ENCODE data around the gene CTTN. TPM values are rescaled to one million over a fixed set of nuclear protein-coding genes. Genes with fewer than 3 reads are reported as not detected.

CTTN gene
- total RNA-seq, 2 experiments from 2014 or later = 5.0 to 9.3 TPM

GRCh38 chr11:70460111-70460510 is 61.8 kb downstream of the CTTN start:
- POLR2A ChIA-PET = no interaction called here
- no peak for DNase-seq (ENCODE audit: low spot score)
- Histone ChIP-seq H3K9me2 (ENCODE audit: insufficient read depth, low read length) (no peaks in the 10 kb centered on the region), H3K4me2 (ENCODE audit: low read length) (no peak overlapping the region), H3K27ac (ENCODE audit: low read depth, low read length, poor library complexity, severe bottlenecking) (no peak overlapping the region), H3K36me3 (ENCODE audit: insufficient read depth, low read length) (no peaks in the 10 kb centered on the region), H3K4me1 (ENCODE audit: insufficient read depth, low read length, poor library complexity, severe bottlenecking) (peaks cover 15% of the 10 kb centered on the region), H4K20me1 (ENCODE audit: insufficient read depth, low read length) (no peaks in the 10 kb centered on the region), H3K9me3 (ENCODE audit: low read length) (no peaks in the 10 kb centered on the region), H3K79me2 (ENCODE audit: insufficient read depth, low read depth, low read length) (no peaks in the 10 kb centered on the region), H3K4me3 (ENCODE audit: low read depth, low read length, poor library complexity, severe bottlenecking) (no peak overlapping the region), H2AFZ (ENCODE audit: low read length) (no peak overlapping the region)
- no peak for TF ChIP-seq CTCF (conservative IDR thresholded peaks at IDR 0.05; ENCODE audit: low read length)
- no peak for TF ChIP-seq EZH2phosphoT487 (IDR thresholded peaks at IDR 0.05; ENCODE audit: borderline replicate concordance, low read depth, low read length)
- intact Hi-C loops (cut with micrococcal nuclease; ENCODE audit: unreplicated experiment) = no loop called here
- CTCF ChIA-PET (ENCODE audit: unreplicated experiment) = interaction anchor here (0.5 kb wide), 1 partner anchor 192 kb away, joined by 3 read pairs; no protein-coding TSS in a partner anchor
- BruUV-seq (replicated peaks) = no TSS peak

- Histone ChIP-seq H3K4me3 (ENCODE audit: low read depth, low read length, poor library complexity, severe bottlenecking) (no peak overlapping the region), H4K20me1 (ENCODE audit: insufficient read depth, low read length) (no peaks in the 10 kb centered on the region), H3K27ac (ENCODE audit: low read depth, low read length, poor library complexity, severe bottlenecking) (no peak overlapping the region), H3K36me3 (ENCODE audit: insufficient read depth, low read length) (no peaks in the 10 kb centered on the region), H3K9me3 (ENCODE audit: low read length) (no peaks in the 10 kb centered on the region), H3K4me2 (ENCODE audit: low read length) (no peak overlapping the region), H3K9me2 (ENCODE audit: insufficient read depth, low read length) (no peaks in the 10 kb centered on the region), H3K79me2 (ENCODE audit: insufficient read depth, low read depth, low read length) (no peaks in the 10 kb centered on the region), H3K4me1 (ENCODE audit: insufficient read depth, low read length, poor library complexity, severe bottlenecking) (peaks cover 15% of the 10 kb centered on the region), H2AFZ (ENCODE audit: low read length) (no peak overlapping the region)
- no peak for TF ChIP-seq EZH2phosphoT487 (IDR thresholded peaks at IDR 0.05; ENCODE audit: borderline replicate concordance, low read depth, low read length)
- no peak for TF ChIP-seq CTCF (conservative IDR thresholded peaks at IDR 0.05; ENCODE audit: low read length)
- CTCF ChIA-PET (ENCODE audit: unreplicated experiment) = no interaction called here
- BruUV-seq (replicated peaks) = no TSS peak
- POLR2A ChIA-PET = no interaction called here
- intact Hi-C loops (cut with micrococcal nuclease; ENCODE audit: unreplicated experiment) = no loop called here
- DNase-seq (ENCODE audit: low spot score) = no peak
Observed at GRCh38 chr11:70460964-70461363, 62.6 kb downstream of the CTTN start.

- H3K4me1 ChIP-seq (ENCODE audit: insufficient read depth, low read length, poor library complexity, severe bottlenecking) = peaks cover 15% of the 10 kb centered on the region
- H4K20me1 ChIP-seq (ENCODE audit: insufficient read depth, low read length) = no peaks in the 10 kb centered on the region
- DNase-seq (ENCODE audit: low spot score) = no peak
- no peak overlapping the region for H3K4me2 ChIP-seq (ENCODE audit: low read length)
- H3K36me3 ChIP-seq (ENCODE audit: insufficient read depth, low read length) = no peaks in the 10 kb centered on the region; the same call in 1 of the 2 replicates
- intact Hi-C loops (cut with micrococcal nuclease; ENCODE audit: unreplicated experiment) = no loop called here
- H3K79me2 ChIP-seq (ENCODE audit: insufficient read depth, low read depth, low read length) = no peaks in the 10 kb centered on the region
- BruUV-seq (replicated peaks) = no TSS peak
- H3K4me3 ChIP-seq (ENCODE audit: low read depth, low read length, poor library complexity, severe bottlenecking) = no peak overlapping the region
- TF ChIP-seq CTCF (conservative IDR thresholded peaks at IDR 0.05; ENCODE audit: low read length) = no peak
- no peak for TF ChIP-seq EZH2phosphoT487 (IDR thresholded peaks at IDR 0.05; ENCODE audit: borderline replicate concordance, low read depth, low read length)
- H3K9me3 ChIP-seq (ENCODE audit: low read length) = no peaks in the 10 kb centered on the region
- H3K27ac ChIP-seq (ENCODE audit: low read depth, low read length, poor library complexity, severe bottlenecking) = no peak overlapping the region
- ChIA-PET CTCF (ENCODE audit: unreplicated experiment) (no interaction called here), POLR2A (no interaction called here)
- H2AFZ ChIP-seq (ENCODE audit: low read length) = no peak overlapping the region
- no peaks in the 10 kb centered on the region for H3K9me2 ChIP-seq (ENCODE audit: insufficient read depth, low read length)
Observed at GRCh38 chr11:70462818-70463477, 64.6 kb downstream of the CTTN start.
